B cell (primary cell): Measurements from ENCODE around the gene SLC12A3. TPM values are rescaled to one million over a fixed set of nuclear protein-coding genes. Genes with fewer than 3 reads are reported as not detected.

Source experiments
- ATAC-seq: fragments of 200-7000 bp; cut with Tn5 transposase; one replicate; pipeline ENCODE4 v1.10.0; 2021; ENCODE audit warnings: low read depth, mild to moderate bottlenecking, moderate number of reproducible peaks, moderate library complexity
- CTCF ChIA-PET: fragments of 350-600 bp; sonication (Branson Sonifier 250); formaldehyde crosslinking; loops from one replicate; lab custom pipeline; 2021; ENCODE audit warnings: antibody characterized with exemption, inconsistent platforms; lab: Charles Lee
- POLR2A ChIA-PET: fragments of 350-600 bp; sonication (Branson Sonifier 250); formaldehyde crosslinking; loops from one replicate; lab custom pipeline; 2021; ENCODE audit warnings: antibody characterized with exemption; lab: Charles Lee
- DNase-seq: peaks from one replicate; pipeline ENCODE4 v3.0.0; 2013
- H2AFZ ChIP-seq: 2 replicates; pipeline ENCODE4 v1.6.1; 2012; ENCODE audit warnings: mild to moderate bottlenecking, low read depth, low read length; ENCODE audit not compliant: insufficient read depth, poor library complexity, severe bottlenecking
- H3K27ac ChIP-seq, 2 donors: 1 replicate in 1 of 2; 2 replicates in 1 of 2; pipeline ENCODE4 v1.5.1; 2012 to 2013; ENCODE audit warnings: low read length in 2 of 2, mild to moderate bottlenecking in 2 of 2, moderate library complexity in 1 of 2
- H3K27me3 ChIP-seq, 4 experiments: fragments of 200-600 bp in 1 of 4; sonication (generic) in 1 of 4; replicated peaks in 1 of 4; 1 replicate in 2 of 4; 2 replicates in 2 of 4; pipeline versions ENCODE4 v1.6.1 to v1.7.0; 2013 to 2016; ENCODE audit warnings: low read length in 3 of 4, mild to moderate bottlenecking in 2 of 4, mixed read lengths in 1 of 4, moderate library complexity in 1 of 4; ENCODE audit not compliant: insufficient read depth in 4 of 4, control insufficient read depth in 3 of 4; ENCODE audit errors: control extremely low read depth in 1 of 4
- H3K36me3 ChIP-seq, 2 experiments: replicated peaks in 1 of 2; 1 replicate in 1 of 2; 2 replicates in 1 of 2; pipeline versions ENCODE4 v1.6.1 to v1.7.1; 2013; ENCODE audit warnings: low read length in 1 of 2; ENCODE audit not compliant: insufficient read depth in 2 of 2, control insufficient read depth in 1 of 2; ENCODE audit errors: control extremely low read depth in 1 of 2, extremely low read depth in 1 of 2
- H3K4me1 ChIP-seq, 2 donors: fragments of 200-600 bp in 1 of 2; sonication (generic) in 1 of 2; 1 replicate in 1 of 2; 2 replicates in 1 of 2; pipeline versions ENCODE4 v1.5.1 to v1.6.1; 2013 to 2017; ENCODE audit warnings: low read length in 2 of 2; ENCODE audit not compliant: control insufficient read depth in 2 of 2, insufficient read depth in 2 of 2
- H3K4me2 ChIP-seq: replicated peaks from 2 replicates; pipeline ENCODE3; 2012; ENCODE audit warnings: mild to moderate bottlenecking, low read depth, low read length; ENCODE audit not compliant: poor library complexity, severe bottlenecking
- H3K4me3 ChIP-seq, 5 experiments: fragments of 200-600 bp in 1 of 5; sonication (generic) in 1 of 5; 1 replicate in 3 of 5; 2 replicates in 2 of 5; pipeline versions ENCODE4 v1.5.1 to v1.7.0; 2011 to 2016; ENCODE audit warnings: low read length in 4 of 5, mild to moderate bottlenecking in 4 of 5, low read depth in 2 of 5, control low read depth in 1 of 5, moderate library complexity in 1 of 5; ENCODE audit not compliant: insufficient read depth in 1 of 5; ENCODE audit errors: control extremely low read depth in 1 of 5, extremely low read depth in 1 of 5
- H3K79me2 ChIP-seq: fragments of 200-600 bp; sonication (generic); one replicate; pipeline ENCODE4 v1.6.0; 2016; ENCODE audit warnings: low read length; ENCODE audit not compliant: control insufficient read depth, insufficient read depth
- H3K9ac ChIP-seq: fragments of 200-600 bp; sonication (generic); 2 replicates; pipeline ENCODE4 v1.6.1; 2017; ENCODE audit warnings: mild to moderate bottlenecking, low read length, moderate library complexity
- H3K9me3 ChIP-seq, 3 donors: one replicate each; pipeline versions ENCODE4 v1.6.1 to v1.7.1; 2013; ENCODE audit warnings: low read length in 2 of 3; ENCODE audit not compliant: control insufficient read depth in 2 of 3, insufficient read depth in 1 of 3; ENCODE audit errors: control extremely low read depth in 1 of 3
- H4K20me1 ChIP-seq: 2 replicates; pipeline ENCODE4 v1.6.0; 2012; ENCODE audit warnings: mild to moderate bottlenecking, low read length; ENCODE audit not compliant: insufficient read depth, control insufficient read depth, poor library complexity, severe bottlenecking
- H3K27ac Mint-ChIP-seq: one replicate; pipeline ENCODE4 v1.8.0; 2021; ENCODE audit warnings: mixed read lengths
- H3K27me3 Mint-ChIP-seq: one replicate; pipeline ENCODE4 v1.8.0; 2021; ENCODE audit warnings: mixed read lengths
- H3K4me1 Mint-ChIP-seq: one replicate; pipeline ENCODE4 v1.8.0; 2021; ENCODE audit warnings: mixed read lengths
- H3K4me3 Mint-ChIP-seq: one replicate; pipeline ENCODE4 v1.8.0; 2021; ENCODE audit warnings: mixed read lengths
- H3K9me3 Mint-ChIP-seq: one replicate; pipeline ENCODE4 v1.8.0; 2022; ENCODE audit warnings: mixed read lengths; ENCODE audit not compliant: insufficient read depth
- EZH2 ChIP-seq: IDR thresholded peaks from 2 replicates; pipeline ENCODE4 v1.6.1; 2012; ENCODE audit warnings: borderline replicate concordance, low read depth, mild to moderate bottlenecking, moderate library complexity, low read length; ENCODE audit not compliant: insufficient read depth, poor library complexity, severe bottlenecking
- WGBS: methylation state at CpG from one replicate; pipeline ENCODE4 v1.1.5; 2013; ENCODE audit warnings: missing lambda C conversion rate; ENCODE audit not compliant: insufficient coverage; 5-methylcytosine and 5-hydroxymethylcytosine counted together
- intact Hi-C: fragments of 100-400 bp; cut with micrococcal nuclease; formaldehyde crosslinking; loops from one replicate; pipeline ENCODE4 v1.10.0; 2022
- polyA plus RNA-seq: library from polyadenylated mRNA; depleted of rRNA; stranded (reverse); fragments of >200 nt; gene quantifications from 2 replicates; pipeline ENCODE4 v1.2.3, GENCODE V29; 2012
- total RNA-seq, 2 donors: library from RNA; stranded (reverse); fragments of 120-200 nt in 1 of 2; gene quantifications; 1 replicate in 1 of 2; 2 replicates in 1 of 2; pipeline versions ENCODE4 v1.2.3 to v1.2.4, GENCODE V29; 2013 to 2022
- TF ChIP-seq, protein P1 (sequence below): fragments of 200-600 bp; IDR thresholded peaks from one replicate; pipeline ENCODE4 v1.8.0; 2022; ENCODE audit warnings: antibody characterized with exemption, mild to moderate bottlenecking

The SLC12A3 gene
- total and polyA plus RNA-seq, 2 donors (not counting 1 experiment from before 2014, with no cell fraction given): 1.3 to 4.9 TPM

DNA sequence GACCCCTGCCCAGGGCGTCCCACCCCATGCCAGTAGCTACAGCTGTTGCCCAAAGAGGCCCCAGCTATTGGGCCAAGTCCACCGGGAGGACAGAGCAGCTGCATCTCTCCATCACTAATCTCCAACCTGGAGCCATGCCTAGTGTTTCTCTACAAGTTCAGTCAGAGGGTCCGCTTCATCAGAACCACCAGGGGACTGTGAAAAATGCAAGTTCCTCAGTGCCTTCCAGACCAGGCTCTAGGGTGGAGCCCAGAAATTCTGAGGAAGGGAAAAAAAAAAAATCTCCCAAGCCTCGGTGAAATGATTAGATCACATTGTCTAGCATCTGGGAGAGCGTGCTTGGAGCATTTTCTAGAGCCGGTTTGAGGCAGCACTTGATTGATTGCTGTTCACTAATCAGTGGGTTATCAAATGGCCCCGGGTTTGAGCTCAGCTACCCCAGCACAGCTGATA lies 44.5 kb downstream of the SLC12A3 start:
- Histone ChIP-seq H3K36me3 (no peaks in the 10 kb centered on the region), H3K4me2 (no peak overlapping the region), H3K79me2 (no peaks in the 10 kb centered on the region), H3K27me3 (no peaks in the 10 kb centered on the region), H3K27ac (peak overlapping the region in 1 of 2 donors; percentile 20), H3K9me3 (no peaks in the 10 kb centered on the region), H4K20me1 (no peaks in the 10 kb centered on the region), H3K4me3 (no peak overlapping the region), H3K9ac (no peak overlapping the region), H2AFZ (no peak overlapping the region), H3K4me1 (peaks cover 41 to 49% of the 10 kb centered on the region in 2 donors)
- POLR2A ChIA-PET: interaction anchor here (0.6 to 6.9 kb wide), 8 partner anchors 11 to 87 kb away, joined by 4 to 76 read pairs (median 6); partner anchors contain the start of genes HERPUD1 and NLRC5
- H3K9me3 Mint-ChIP-seq: no peaks in the 10 kb centered on the region
- CTCF ChIA-PET: interaction anchor here (0.9 to 2.8 kb wide), 4 partner anchors 18 to 43 kb away, joined by 3 to 15 read pairs (median 5); partner anchors contain the start of gene HERPUD1
- DNase-seq (no peak), ATAC-seq (no peak)
- intact Hi-C loops: no loop called here
- peaks cover 50% of the 10 kb centered on the region for H3K4me1 Mint-ChIP-seq
- 100% methylated on average over 5 of the region's 7 CpGs for WGBS
- H3K27me3 Mint-ChIP-seq: no peaks in the 10 kb centered on the region
- TF ChIP-seq, protein P1, sequence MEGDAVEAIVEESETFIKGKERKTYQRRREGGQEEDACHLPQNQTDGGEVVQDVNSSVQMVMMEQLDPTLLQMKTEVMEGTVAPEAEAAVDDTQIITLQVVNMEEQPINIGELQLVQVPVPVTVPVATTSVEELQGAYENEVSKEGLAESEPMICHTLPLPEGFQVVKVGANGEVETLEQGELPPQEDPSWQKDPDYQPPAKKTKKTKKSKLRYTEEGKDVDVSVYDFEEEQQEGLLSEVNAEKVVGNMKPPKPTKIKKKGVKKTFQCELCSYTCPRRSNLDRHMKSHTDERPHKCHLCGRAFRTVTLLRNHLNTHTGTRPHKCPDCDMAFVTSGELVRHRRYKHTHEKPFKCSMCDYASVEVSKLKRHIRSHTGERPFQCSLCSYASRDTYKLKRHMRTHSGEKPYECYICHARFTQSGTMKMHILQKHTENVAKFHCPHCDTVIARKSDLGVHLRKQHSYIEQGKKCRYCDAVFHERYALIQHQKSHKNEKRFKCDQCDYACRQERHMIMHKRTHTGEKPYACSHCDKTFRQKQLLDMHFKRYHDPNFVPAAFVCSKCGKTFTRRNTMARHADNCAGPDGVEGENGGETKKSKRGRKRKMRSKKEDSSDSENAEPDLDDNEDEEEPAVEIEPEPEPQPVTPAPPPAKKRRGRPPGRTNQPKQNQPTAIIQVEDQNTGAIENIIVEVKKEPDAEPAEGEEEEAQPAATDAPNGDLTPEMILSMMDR: no peak
- TF ChIP-seq EZH2: no peak
- H3K27ac Mint-ChIP-seq: peak overlapping the region; percentile 99
- no peak overlapping the region for H3K4me3 Mint-ChIP-seq

DNA sequence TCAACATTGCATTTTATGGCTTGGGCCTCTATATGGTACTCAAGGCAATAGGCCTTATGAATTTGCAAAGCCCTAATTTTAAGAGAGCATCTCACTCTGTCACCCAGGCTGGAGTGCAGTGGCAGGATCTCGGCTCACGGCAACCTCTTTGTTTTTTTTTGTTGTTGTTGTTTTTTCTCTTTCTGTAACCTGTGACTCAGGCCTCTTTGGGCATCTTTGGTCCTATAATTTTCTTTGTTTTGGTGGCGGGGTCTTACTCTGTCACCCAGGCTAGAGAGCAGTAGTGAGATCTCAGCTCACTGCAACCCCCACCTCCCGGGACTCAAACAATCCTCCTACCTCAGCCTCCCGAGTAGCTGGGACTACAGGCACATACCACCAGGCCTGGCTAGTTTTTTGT lies 45.1 kb downstream of the SLC12A3 start:
- Histone ChIP-seq H3K9ac (no peak overlapping the region), H3K9me3 (no peaks in the 10 kb centered on the region), H3K36me3 (no peaks in the 10 kb centered on the region), H3K79me2 (no peaks in the 10 kb centered on the region), H2AFZ (no peak overlapping the region), H3K27ac (peak overlapping the region in 1 of 2 donors; percentile 86), H3K4me2 (peak overlapping the region; percentile 71), H3K4me3 (no peak overlapping the region), H3K4me1 (peaks cover 41 to 53% of the 10 kb centered on the region in 2 donors), H4K20me1 (no peaks in the 10 kb centered on the region), H3K27me3 (no peaks in the 10 kb centered on the region)
- POLR2A ChIA-PET: interaction anchor here (0.6 to 6.9 kb wide), 9 partner anchors 10 to 97 kb away, joined by 3 to 76 read pairs (median 6); partner anchors contain the start of genes HERPUD1 and NLRC5
- TF ChIP-seq, protein P1: no peak
- TF ChIP-seq EZH2: no peak
- Mint-ChIP-seq H3K9me3 (no peaks in the 10 kb centered on the region), H3K4me3 (peak overlapping the region; percentile 73), H3K4me1 (peaks cover 56% of the 10 kb centered on the region), H3K27me3 (no peaks in the 10 kb centered on the region), H3K27ac (peak overlapping the region; percentile 99)
- CTCF ChIA-PET: interaction anchor here (0.9 to 3.3 kb wide), 8 partner anchors 9 to 43 kb away, joined by 3 to 15 read pairs (median 5); partner anchors contain the start of gene HERPUD1
- DNase-seq (no peak), ATAC-seq (no peak)
- intact Hi-C loops: loop anchor here (5.0 to 10.0 kb wide), 3 partner anchors 42 to 305 kb away; partner anchors contain the start of genes MT2A and SLC12A3
- no CpG with 5 or more reads among the region's 5 CpGs for whole genome bisulfite sequencing
